22Rv1 (cell line): Measurements from ENCODE around the gene BSG.

Experiments
- H3K27ac ChIP-seq: fragments of 450-650 bp; 2 replicates; pipeline ENCODE4 v1.5.1; 2017
- CTCF ChIP-seq: fragments of 450-650 bp; IDR thresholded peaks from 2 replicates; pipeline ENCODE4 v1.5.1; 2017; ENCODE audit warnings: mild to moderate bottlenecking
- ZFX ChIP-seq: fragments of 450-650 bp; IDR thresholded peaks from 2 replicates; pipeline ENCODE4 v1.6.1; 2017; ENCODE audit warnings: antibody characterized with exemption, borderline replicate concordance

Gene BSG

GRCh38 chr19:536031-536880 is 36.1 kb upstream of the BSG start:
- no peak overlapping the region for H3K27ac ChIP-seq
- no peak for TF ChIP-seq CTCF
- TF ChIP-seq ZFX, result no peak

GRCh38 chr19:536881-537404 is 35.5 kb upstream of the BSG start:
- no peak overlapping the region for H3K27ac ChIP-seq
- TF ChIP-seq ZFX (no peak), CTCF (no peak)

GRCh38 chr19:538641-539428 is 33.6 kb upstream of the BSG start:
- no peak overlapping the region for H3K27ac ChIP-seq
- TF ChIP-seq CTCF (no peak), ZFX (no peak)

GRCh38 chr19:539429-540030 is 32.9 kb upstream of the BSG start:
- H3K27ac ChIP-seq, result no peak overlapping the region
- TF ChIP-seq ZFX (no peak), CTCF (no peak)

- H3K27ac ChIP-seq, result no peak overlapping the region
- TF ChIP-seq CTCF (no peak), ZFX (no peak)
Observed at GRCh38 chr19:540867-541637, 31.3 kb upstream of the BSG start.

GRCh38 chr19:541699-542098 is 30.7 kb upstream of the BSG start:
- TF ChIP-seq CTCF (no peak), ZFX (no peak)
- H3K27ac ChIP-seq, result no peak overlapping the region
